NB4 (cell line): ENCODE results near the gene TWIST2.

ENCODE experiments used
- MYC ChIP-seq: IDR thresholded peaks from 2 replicates; pipeline ENCODE4 v1.6.1; 2011; ENCODE audit warnings: low read depth, low read length
- POLR2A ChIP-seq: IDR thresholded peaks from 2 replicates; pipeline ENCODE4 v1.6.1; 2011; ENCODE audit warnings: mild to moderate bottlenecking; ENCODE audit not compliant: insufficient read length; ENCODE audit errors: extremely low read depth
- TF ChIP-seq, protein P1 (sequence below): IDR thresholded peaks from one replicate; pipeline ENCODE4 v1.5.1; 2012; ENCODE audit warnings: low read depth, low read length
- TF ChIP-seq, protein P2 (sequence below): IDR thresholded peaks from 2 replicates; pipeline ENCODE4 v1.6.1; 2011; ENCODE audit warnings: low read depth, low read length

DNA sequence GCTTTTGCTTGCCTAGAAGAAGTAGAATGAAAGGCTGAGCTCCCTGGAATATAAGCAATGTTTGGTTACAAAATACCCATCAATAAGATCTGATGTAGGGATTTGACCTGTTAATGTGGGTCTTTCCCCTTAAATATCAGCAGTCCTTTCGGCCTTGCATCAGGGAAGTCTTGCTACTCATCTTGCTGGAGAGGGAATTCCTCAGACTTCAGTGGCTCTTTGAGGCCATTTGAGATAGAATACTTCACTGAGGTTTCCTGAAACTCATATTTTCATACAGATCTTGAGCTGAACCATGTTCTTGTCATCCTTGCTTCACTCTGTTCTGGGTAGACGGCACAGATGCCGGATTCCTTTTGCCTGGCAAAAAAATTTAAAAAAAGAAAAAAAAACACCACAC is 3.9 kb downstream of the TWIST2 start:
- no peak for TF ChIP-seq MYC
- TF ChIP-seq, protein P1, sequence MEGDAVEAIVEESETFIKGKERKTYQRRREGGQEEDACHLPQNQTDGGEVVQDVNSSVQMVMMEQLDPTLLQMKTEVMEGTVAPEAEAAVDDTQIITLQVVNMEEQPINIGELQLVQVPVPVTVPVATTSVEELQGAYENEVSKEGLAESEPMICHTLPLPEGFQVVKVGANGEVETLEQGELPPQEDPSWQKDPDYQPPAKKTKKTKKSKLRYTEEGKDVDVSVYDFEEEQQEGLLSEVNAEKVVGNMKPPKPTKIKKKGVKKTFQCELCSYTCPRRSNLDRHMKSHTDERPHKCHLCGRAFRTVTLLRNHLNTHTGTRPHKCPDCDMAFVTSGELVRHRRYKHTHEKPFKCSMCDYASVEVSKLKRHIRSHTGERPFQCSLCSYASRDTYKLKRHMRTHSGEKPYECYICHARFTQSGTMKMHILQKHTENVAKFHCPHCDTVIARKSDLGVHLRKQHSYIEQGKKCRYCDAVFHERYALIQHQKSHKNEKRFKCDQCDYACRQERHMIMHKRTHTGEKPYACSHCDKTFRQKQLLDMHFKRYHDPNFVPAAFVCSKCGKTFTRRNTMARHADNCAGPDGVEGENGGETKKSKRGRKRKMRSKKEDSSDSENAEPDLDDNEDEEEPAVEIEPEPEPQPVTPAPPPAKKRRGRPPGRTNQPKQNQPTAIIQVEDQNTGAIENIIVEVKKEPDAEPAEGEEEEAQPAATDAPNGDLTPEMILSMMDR: no peak
- TF ChIP-seq POLR2A: no peak
- TF ChIP-seq, protein P2, sequence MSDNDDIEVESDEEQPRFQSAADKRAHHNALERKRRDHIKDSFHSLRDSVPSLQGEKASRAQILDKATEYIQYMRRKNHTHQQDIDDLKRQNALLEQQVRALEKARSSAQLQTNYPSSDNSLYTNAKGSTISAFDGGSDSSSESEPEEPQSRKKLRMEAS: no peak
